ENCODE results near the gene IFNE. TPM values are rescaled to one million over a fixed set of nuclear protein-coding genes. Genes with fewer than 3 reads are reported as not detected.

IFNE gene
- total and polyA plus RNA-seq, 12 donors, result not detected

DNA sequence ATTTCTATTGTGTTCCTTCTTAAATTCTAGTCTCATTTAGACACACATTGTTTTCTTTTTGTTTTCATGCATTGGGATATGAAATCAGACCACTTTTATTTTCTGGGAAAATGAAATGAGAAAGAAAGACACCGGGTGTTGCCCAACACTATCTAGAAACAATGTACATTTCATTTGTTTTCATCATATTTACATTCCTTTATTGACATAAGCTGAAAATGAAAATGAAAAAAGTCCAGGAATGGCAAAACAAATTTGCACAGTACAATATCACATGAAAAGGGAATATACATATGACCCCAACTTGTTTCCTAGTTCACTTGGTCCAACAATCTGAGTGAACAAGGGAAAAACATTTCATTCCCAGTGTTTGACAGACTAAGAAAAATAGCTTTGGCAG, 20.7 kb downstream of the IFNE start:
- H3K9me3 ChIP-seq, result peaks cover 0 to 29% (median 9%) of the 10 kb centered on the region in 11 donors
- peaks cover 0 to 7% (median 0%) of the 10 kb centered on the region in 7 donors for H3K27me3 ChIP-seq
- intact Hi-C loops (cut with DNase I), result loop anchor here in 3 of 10 donors (10.0 kb wide), 2 partner anchors 323 to 333 kb away; no protein-coding TSS in a partner anchor
- H3K36me3 ChIP-seq, result no peaks in the 10 kb centered on the region
- DNase-seq (no peak), ATAC-seq (no peak)
- no peaks in the 10 kb centered on the region for H3K4me1 ChIP-seq
- no peak overlapping the region for H3K4me3 ChIP-seq
- H3K27ac ChIP-seq, result no peak overlapping the region
- TF ChIP-seq, protein P1, sequence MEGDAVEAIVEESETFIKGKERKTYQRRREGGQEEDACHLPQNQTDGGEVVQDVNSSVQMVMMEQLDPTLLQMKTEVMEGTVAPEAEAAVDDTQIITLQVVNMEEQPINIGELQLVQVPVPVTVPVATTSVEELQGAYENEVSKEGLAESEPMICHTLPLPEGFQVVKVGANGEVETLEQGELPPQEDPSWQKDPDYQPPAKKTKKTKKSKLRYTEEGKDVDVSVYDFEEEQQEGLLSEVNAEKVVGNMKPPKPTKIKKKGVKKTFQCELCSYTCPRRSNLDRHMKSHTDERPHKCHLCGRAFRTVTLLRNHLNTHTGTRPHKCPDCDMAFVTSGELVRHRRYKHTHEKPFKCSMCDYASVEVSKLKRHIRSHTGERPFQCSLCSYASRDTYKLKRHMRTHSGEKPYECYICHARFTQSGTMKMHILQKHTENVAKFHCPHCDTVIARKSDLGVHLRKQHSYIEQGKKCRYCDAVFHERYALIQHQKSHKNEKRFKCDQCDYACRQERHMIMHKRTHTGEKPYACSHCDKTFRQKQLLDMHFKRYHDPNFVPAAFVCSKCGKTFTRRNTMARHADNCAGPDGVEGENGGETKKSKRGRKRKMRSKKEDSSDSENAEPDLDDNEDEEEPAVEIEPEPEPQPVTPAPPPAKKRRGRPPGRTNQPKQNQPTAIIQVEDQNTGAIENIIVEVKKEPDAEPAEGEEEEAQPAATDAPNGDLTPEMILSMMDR (IDR thresholded peaks at IDR 0.05), result no peak
- 85 to 86% methylated on average over 1 of the region's 1 CpG for WGBS, 2 donors

DNA sequence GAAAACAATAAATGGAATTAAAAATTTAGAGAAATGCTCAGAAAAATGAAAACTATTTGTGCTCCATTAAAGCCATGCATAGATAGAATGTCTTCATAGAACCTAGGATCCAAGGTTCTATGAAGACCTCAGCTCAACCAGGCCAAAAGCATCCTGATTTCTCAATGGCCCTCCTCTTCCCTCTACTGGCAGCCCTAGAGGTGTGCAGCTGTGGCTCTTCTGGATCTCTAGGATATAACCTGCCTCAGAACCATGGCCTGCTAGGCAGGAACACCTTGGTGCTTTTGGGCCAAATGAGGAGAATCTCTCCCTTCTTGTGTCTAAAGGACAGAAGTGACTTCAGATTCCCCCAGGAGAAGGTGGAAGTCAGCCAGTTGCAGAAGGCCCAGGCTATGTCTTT, 26.8 kb downstream of the IFNE start:
- no peaks in the 10 kb centered on the region for H3K4me1 ChIP-seq
- H3K27ac ChIP-seq, result no peak overlapping the region
- no peak for DNase-seq
- intact Hi-C loops (cut with DNase I), result no loop called here
- H3K4me3 ChIP-seq, result no peak overlapping the region
- H3K36me3 ChIP-seq, result no peaks in the 10 kb centered on the region
- H3K27me3 ChIP-seq, result peaks cover 0 to 7% (median 0%) of the 10 kb centered on the region in 7 donors
- peaks cover 0 to 3% (median 0%) of the 10 kb centered on the region in 11 donors for H3K9me3 ChIP-seq
- TF ChIP-seq, protein P1 (IDR thresholded peaks at IDR 0.05), result peak in 8 of 9 donors; percentile 5 to 64 (median 46)
- ATAC-seq, result peak in 1 of 8 donors; percentile 46

DNA sequence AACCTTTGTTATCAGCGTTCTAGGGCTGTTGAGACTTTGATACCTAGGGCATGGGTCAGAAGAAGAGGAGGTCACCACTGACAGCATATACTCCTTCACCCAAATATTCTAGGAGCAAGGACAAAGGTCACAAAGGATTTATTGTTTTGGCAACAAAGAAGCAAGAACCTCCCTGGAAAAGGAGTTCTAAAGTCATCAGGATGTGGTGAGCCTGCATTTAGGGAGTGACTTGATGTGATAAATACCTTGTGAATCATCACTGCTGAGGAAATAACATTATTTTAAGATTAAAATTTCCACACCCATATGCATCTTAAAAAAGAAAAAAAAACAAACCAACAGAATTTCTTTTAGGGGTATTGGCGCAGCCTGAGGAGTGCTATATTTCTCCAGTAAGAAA, 28.0 kb downstream of the IFNE start:
- H3K4me1 ChIP-seq, result no peaks in the 10 kb centered on the region
- H3K27me3 ChIP-seq, result peaks cover 0 to 7% (median 0%) of the 10 kb centered on the region in 7 donors
- WGBS, 2 donors, result 60 to 65% methylated on average over 2 of the region's 2 CpGs
- peaks cover 0 to 3% (median 0%) of the 10 kb centered on the region in 11 donors for H3K9me3 ChIP-seq
- DNase-seq, result no peak
- no peak overlapping the region for H3K27ac ChIP-seq
- no peaks in the 10 kb centered on the region for H3K36me3 ChIP-seq
- ATAC-seq, result no peak
- TF ChIP-seq, protein P1 (IDR thresholded peaks at IDR 0.05), result no peak
- intact Hi-C loops (cut with DNase I), result no loop called here
- H3K4me3 ChIP-seq, result no peak overlapping the region

DNA sequence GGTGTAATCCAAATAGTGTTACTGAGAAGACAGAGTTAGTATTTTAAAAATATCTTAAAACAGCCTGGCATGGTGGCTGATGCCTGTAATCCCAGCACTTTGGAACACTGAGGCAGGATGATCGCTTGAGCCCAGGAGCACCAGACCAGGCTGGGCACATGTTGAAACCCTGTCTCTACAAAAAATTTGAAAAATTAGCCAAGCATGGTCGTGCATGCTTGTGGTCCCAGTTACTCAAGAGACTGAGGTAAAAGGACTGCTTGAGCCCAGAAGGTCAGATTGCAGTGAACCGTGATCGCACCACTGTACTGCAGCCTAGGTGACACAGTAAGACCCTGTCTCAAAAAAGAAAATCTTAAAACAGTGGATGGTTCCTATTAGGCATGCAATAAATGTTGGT, 29.4 kb downstream of the IFNE start:
- H3K4me1 ChIP-seq, result no peaks in the 10 kb centered on the region
- H3K27me3 ChIP-seq, result peaks cover 0 to 19% (median 8%) of the 10 kb centered on the region in 7 donors
- intact Hi-C loops (cut with DNase I), result no loop called here
- H3K27ac ChIP-seq, result no peak overlapping the region
- no peak for ATAC-seq
- no peak overlapping the region for H3K4me3 ChIP-seq
- DNase-seq, result no peak
- TF ChIP-seq, protein P1 (IDR thresholded peaks at IDR 0.05), result no peak
- no peaks in the 10 kb centered on the region for H3K36me3 ChIP-seq
- H3K9me3 ChIP-seq, result no peaks in the 10 kb centered on the region
- WGBS, 2 donors, result 82 to 83% methylated on average over 4 of the region's 4 CpGs

Measured in heart right ventricle (tissue), 16 donors.